ENCODE data around the gene NAA60.
A peak's percentile ranks its signal among the peaks of the same experiment; 100 is the strongest.
"Not testable (repeated sequence)": the region's sequence is repeated elsewhere in the genome, so short reads cannot be mapped to it uniquely, and the experiment has no call there.

The NAA60 gene

GRCh38 chr16:3520841-3521240, 77.4 kb downstream of the NAA60 start:
- no peaks in the 10 kb centered on the region for H3K27me3 Mint-ChIP-seq
- H3K27ac Mint-ChIP-seq = peak overlapping the region; percentile 21
- no peak for DNase-seq
- H3K4me3 Mint-ChIP-seq = no peak overlapping the region
- ATAC-seq (replicated peaks) = no peak
- H3K4me1 Mint-ChIP-seq = no peaks in the 10 kb centered on the region
- peaks cover 16 to 43% of the 10 kb centered on the region in 2 donors for H3K36me3 Mint-ChIP-seq
- no peaks in the 10 kb centered on the region for H3K9me3 Mint-ChIP-seq

DNA sequence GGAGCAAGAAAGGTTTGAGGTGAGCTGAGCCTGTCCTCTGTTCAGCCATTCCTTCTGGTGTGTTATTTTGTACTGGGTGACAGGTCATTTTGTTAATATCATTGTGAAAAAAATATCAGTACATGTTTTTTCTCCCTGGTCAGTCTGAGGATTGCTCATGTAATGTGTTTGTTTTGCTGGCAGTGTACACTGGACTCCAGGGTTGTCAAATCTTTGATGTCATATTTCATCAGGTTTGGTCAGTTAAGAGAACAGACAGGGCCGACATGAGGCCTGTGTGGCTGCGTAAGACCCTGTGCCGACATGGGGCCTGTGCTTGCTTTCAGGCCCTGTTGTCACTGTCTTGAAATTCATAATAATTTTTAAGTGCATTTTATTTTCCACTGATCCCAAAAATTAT, 79.8 kb downstream of the NAA60 start:
- Mint-ChIP-seq H3K4me3 (no peak overlapping the region), H3K36me3 (peaks cover 12 to 38% of the 10 kb centered on the region in 2 donors), H3K4me1 (peaks cover 5 to 10% of the 10 kb centered on the region in 2 donors), H3K27me3 (no peaks in the 10 kb centered on the region), H3K27ac (no peak overlapping the region), H3K9me3 (no peaks in the 10 kb centered on the region)
- ATAC-seq (replicated peaks) (no peak), DNase-seq (no peak)

DNA sequence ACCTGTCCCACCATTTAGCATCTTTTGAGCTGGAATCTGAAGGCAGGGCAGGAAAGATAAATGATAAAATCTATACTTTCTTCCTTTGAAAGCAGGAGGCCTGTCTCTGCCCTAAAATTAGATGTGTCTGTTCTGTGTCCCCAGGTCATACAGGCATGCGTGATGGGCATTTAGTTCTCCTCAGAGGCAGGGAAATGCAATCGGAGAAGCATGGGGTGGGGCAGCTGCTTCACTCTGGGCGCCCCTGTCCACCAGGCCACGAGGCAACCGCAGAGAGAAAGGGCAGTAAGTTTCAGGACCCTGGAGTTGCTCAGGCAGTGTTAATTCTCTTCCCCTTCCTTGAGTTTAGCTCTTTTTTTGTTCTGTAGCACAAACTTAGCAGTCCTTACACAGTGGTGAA, 82.5 kb downstream of the NAA60 start:
- DNase-seq (no peak), ATAC-seq (replicated peaks) (no peak)
- Mint-ChIP-seq H3K27ac (no peak overlapping the region), H3K27me3 (no peaks in the 10 kb centered on the region), H3K4me1 (peaks cover 5 to 10% of the 10 kb centered on the region in 2 donors), H3K36me3 (peaks cover 10 to 27% of the 10 kb centered on the region in 2 donors), H3K9me3 (no peaks in the 10 kb centered on the region), H3K4me3 (no peak overlapping the region)

GRCh38 chr16:3527216-3527829, 83.8 kb downstream of the NAA60 start:
- H3K4me1 Mint-ChIP-seq = peaks cover 5 to 10% of the 10 kb centered on the region in 2 donors
- H3K27me3 Mint-ChIP-seq; H3K9me3 Mint-ChIP-seq; H3K27ac Mint-ChIP-seq; ATAC-seq (replicated peaks); H3K4me3 Mint-ChIP-seq: not testable (repeated sequence)
- H3K36me3 Mint-ChIP-seq = peaks cover 15 to 26% of the 10 kb centered on the region in 2 donors
- peak; percentile 41 for DNase-seq

DNA sequence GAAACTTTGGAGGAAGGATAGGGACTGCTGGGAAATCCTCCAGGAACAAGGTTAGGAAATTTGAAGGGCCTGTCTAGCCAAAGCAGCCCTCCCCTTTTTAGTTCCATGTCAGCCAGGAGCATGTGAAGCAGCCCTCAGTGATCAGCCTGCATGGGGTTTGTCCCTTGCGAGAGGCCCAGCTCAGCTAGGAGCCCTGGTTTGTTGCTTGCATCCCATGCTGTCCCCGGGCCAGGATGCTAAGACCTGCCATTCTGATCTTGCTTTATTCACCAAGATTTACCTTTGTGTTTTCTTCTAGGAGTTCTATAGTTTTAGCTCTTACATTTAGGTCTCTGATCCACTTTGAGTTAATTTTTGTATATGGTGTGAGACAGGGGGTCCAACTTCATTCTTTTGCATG, 84.9 kb downstream of the NAA60 start:
- Mint-ChIP-seq H3K27ac (no peak overlapping the region), H3K4me1 (peaks cover 5 to 10% of the 10 kb centered on the region in 2 donors), H3K27me3 (no peaks in the 10 kb centered on the region), H3K9me3 (no peaks in the 10 kb centered on the region), H3K4me3 (no peak overlapping the region), H3K36me3 (peaks cover 22 to 25% of the 10 kb centered on the region in 2 donors)
- DNase-seq = no peak
- no peak for ATAC-seq (replicated peaks)

DNA sequence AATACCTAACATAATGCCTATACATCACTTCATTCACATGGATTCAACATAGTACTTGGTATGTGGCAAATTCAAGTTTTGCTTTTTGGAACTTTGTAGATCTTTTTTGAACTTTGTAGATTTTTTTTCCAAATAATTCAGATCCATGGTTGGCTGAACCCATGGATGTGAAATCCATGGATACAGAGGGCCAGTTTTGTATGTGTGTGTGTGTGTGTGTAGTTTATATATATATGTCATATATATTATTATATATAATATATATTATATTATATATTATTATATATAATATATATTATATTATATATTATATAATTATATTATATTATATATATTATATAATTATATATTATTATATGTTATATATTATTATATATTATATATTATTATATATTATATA, 85.7 kb downstream of the NAA60 start:
- H3K36me3 Mint-ChIP-seq = peaks cover 25 to 27% of the 10 kb centered on the region in 2 donors

GRCh38 chr16:3530371-3530914, 87.0 kb downstream of the NAA60 start:
- Mint-ChIP-seq H3K27me3 (no peaks in the 10 kb centered on the region), H3K9me3 (no peaks in the 10 kb centered on the region), H3K4me1 (peaks cover 13 to 22% of the 10 kb centered on the region in 2 donors), H3K27ac (no peak overlapping the region), H3K4me3 (no peak overlapping the region), H3K36me3 (peaks cover 30 to 34% of the 10 kb centered on the region in 2 donors)
- DNase-seq (no peak), ATAC-seq (replicated peaks) (no peak)

More for the DNA sequence above, 85.7 kb downstream of the NAA60 start:
- Mint-ChIP-seq H3K27ac (no peak overlapping the region), H3K27me3 (no peaks in the 10 kb centered on the region), H3K4me3 (no peak overlapping the region), H3K4me1 (peaks cover 8 to 16% of the 10 kb centered on the region in 2 donors), H3K9me3 (no peaks in the 10 kb centered on the region)
- DNase-seq (no peak), ATAC-seq (replicated peaks) (no peak)

GRCh38 chr16:3532741-3533140, 89.3 kb downstream of the NAA60 start:
- Mint-ChIP-seq H3K27me3 (no peaks in the 10 kb centered on the region), H3K36me3 (peaks cover 34 to 38% of the 10 kb centered on the region in 2 donors), H3K4me1 (peaks cover 12 to 23% of the 10 kb centered on the region in 2 donors), H3K4me3 (no peak overlapping the region), H3K27ac (no peak overlapping the region), H3K9me3 (no peaks in the 10 kb centered on the region)
- ATAC-seq (replicated peaks) = no peak
- DNase-seq = no peak

DNA sequence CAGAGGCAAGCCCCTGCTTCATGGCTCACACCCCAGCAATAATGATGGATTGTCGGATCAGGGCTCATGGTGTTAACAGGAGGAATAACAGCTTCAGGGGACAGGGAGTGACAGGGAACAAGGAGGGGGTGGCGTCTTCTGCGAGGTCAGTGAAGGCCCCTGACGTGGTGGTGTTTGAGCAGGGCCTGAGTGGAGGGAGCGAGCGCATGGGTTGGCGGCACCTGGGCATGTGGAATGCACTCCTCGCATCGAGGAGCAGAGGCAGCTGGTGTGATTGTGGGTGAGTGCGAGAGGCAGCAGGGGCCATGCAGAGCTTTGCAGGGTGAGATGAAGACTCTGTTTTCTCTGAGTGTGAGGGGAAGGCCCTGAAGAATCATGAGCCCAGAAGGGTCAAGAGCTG, 90.6 kb downstream of the NAA60 start:
- no peak for DNase-seq
- Mint-ChIP-seq H3K4me3 (no peak overlapping the region), H3K4me1 (peaks cover 12 to 19% of the 10 kb centered on the region in 2 donors), H3K36me3 (peaks cover 26 to 35% of the 10 kb centered on the region in 2 donors), H3K27me3 (no peaks in the 10 kb centered on the region), H3K9me3 (no peaks in the 10 kb centered on the region), H3K27ac (no peak overlapping the region)
- no peak for ATAC-seq (replicated peaks)

DNA sequence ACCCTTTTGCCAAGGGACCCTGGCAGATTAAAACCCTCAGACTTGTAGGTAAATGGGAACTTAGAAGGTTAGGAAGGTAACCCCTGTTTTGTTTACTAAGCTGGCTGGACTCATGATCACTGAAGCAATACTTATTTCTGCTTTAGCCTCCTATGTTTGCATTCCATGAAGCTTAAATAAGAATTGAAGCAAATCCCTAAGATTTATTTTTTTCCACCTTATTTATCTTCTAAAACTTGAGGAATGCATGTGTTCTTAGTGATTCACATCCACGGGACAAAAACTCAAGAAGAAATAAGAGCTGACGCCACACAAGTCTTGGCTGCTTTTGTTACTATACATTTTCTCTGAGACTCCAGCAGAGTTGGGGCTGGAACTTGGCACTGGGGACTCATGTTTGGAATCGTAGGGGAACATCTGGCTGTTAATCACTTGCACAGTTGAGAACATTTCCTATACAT, 92.8 kb downstream of the NAA60 start:
- no peak overlapping the region for H3K4me3 Mint-ChIP-seq
- peaks cover 12 to 19% of the 10 kb centered on the region in 2 donors for H3K4me1 Mint-ChIP-seq
- H3K27ac Mint-ChIP-seq = no peak overlapping the region
- no peak for DNase-seq
- H3K36me3 Mint-ChIP-seq = peaks cover 35% of the 10 kb centered on the region in 2 donors
- no peak for ATAC-seq (replicated peaks)
- H3K27me3 Mint-ChIP-seq = no peaks in the 10 kb centered on the region
- no peaks in the 10 kb centered on the region for H3K9me3 Mint-ChIP-seq

Data from stimulated activated naive B cell treated with anti-CD40 and anti-IgM and Interleukin-4, amounts not matched to agents 10 μg/mL and 1 μg/mL and 100 μg/mL, for 72 hours (primary cell).